Measurements from ENCODE around the gene ATP6V1B1.

ATP6V1B1 gene

DNA sequence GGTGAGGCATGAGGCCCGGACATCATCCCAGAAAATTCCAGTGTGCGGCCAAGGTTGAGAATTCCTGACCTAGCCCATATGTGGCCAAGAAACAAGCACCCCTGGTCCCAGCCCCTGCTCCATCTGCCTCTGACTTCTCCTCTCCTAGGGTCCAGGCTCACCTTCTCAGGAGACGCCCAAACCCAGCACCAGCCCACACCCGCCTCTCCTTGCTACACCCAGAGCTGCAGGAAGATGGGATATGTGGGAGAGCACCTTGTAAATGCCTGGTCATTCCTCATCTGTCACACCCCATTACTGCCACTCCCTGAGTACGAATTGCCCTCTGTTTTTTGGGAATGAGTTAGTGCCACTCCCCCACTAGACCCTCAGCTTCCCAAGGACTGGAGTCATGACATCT lies 7.3 kb upstream of the ATP6V1B1 start:
- no peak for DNase-seq

DNA sequence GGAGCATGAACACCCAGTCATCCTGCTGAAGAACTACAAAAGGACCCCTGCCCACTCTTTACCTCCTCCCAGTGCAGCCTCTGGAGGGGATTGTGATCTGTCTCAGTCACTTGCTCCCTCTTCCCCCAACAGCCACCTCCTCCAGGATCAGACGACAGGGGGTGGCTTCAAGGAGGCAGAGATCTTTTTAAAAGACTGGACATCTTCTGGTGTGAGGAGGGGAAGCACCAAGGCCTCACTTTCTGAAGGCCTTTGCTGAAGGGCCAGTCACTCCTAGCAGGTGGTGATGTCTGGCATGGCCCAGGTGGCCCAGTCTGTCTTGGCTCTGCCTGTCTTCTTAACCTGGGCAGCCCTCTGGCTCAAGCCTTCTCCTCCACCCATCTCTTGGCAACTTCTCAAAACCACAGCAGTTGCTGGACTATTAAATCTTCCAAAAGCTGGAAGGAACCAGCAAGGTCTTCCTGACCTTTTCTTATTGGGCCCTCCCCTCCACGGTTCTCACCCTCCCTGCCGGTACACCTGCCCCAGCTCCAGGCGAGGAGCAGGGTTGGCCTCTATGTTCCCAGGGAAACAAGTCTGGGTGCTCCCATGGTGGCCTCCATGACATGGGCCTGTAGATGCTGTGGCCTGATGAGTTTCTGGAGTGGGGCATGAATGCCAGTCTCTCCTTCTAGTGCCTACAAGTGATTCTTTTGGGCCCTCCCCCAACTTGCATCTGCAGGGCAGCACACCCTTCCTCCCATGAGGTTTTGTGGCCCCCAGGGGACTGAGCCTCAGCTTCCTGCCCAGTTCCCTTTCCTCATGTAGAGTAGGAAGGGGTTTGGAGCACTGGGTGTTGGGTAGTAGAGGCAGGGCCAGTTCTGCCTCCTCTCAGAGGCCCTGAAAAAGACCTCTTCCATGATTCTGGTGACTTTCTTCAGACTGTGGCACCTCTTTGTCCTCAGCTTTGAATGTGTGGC lies 5.0 kb upstream of the ATP6V1B1 start:
- DNase-seq: no peak

DNA sequence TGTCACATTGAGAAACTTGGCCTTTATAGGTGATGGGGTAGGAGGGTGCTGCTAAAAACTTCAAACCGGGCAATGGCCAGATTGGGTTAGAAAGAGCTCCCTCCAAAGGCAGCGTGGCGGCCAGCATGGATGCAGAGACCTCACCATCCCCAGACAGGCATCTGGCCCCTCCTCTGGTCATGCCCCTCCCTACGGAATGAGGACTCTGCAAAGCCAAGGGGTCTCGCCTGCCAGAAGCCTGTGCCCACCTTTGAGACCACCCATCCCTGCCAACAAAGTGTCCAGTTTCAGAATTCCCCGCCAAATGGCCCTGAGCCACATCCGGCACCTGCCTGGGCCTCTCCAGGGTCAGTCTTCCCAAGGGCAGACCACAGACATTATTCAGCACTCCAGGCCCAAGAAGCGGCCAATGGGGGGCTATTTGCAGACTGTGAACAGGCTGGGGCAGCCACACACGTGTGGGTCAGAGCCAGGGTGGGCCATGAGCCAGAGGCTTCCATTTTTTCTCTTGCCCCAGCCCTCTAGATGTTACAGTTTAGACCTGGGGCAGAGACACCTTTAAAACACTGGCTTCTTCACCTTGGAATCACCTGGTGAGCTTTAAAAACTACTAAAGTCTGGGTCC lies 4.2 kb upstream of the ATP6V1B1 start:
- no peak for DNase-seq

DNA sequence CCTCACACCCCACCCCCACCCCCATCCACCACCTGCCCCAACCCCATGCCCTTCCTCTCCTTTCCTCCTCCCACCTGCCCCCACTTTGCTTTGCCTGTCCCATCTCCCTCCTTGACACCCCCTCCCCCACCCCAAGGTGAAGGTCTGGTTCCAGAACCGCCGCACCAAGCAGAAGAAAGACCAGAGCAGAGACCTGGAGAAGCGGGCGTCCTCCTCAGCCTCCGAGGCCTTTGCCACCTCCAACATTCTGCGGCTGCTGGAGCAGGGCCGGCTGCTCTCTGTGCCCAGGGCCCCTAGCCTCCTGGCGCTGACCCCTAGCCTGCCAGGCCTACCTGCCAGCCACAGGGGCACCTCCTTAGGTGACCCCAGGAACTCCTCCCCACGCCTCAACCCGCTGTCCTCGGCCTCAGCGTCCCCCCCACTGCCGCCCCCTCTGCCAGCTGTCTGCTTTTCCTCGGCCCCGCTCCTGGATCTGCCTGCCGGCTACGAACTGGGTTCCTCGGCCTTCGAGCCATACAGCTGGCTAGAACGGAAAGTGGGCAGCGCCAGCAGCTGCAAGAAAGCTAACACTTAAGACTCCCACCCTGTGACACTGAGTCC lies 3.0 kb upstream of the ATP6V1B1 start:
- DNase-seq: no peak

DNA sequence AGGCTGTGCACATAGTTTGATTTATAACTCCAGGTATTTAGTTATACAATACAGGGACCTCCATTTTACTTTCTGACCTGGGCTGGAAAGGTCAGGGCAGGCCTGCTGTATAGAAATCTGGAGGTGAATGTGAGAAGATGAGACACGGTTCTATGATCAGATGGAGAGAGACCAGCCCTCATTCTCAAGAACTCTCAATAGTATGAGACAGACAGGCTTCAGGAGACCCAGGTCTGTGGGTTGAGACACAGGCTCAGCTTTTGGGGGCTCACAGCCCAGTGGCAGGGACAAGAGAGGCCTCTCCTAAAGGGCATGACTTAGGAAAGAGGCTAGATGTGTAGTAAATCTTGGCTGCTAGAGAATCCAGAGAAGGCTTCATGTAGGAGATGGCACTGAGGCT lies 719 bp upstream of the ATP6V1B1 start:
- DNase-seq: no peak

DNA sequence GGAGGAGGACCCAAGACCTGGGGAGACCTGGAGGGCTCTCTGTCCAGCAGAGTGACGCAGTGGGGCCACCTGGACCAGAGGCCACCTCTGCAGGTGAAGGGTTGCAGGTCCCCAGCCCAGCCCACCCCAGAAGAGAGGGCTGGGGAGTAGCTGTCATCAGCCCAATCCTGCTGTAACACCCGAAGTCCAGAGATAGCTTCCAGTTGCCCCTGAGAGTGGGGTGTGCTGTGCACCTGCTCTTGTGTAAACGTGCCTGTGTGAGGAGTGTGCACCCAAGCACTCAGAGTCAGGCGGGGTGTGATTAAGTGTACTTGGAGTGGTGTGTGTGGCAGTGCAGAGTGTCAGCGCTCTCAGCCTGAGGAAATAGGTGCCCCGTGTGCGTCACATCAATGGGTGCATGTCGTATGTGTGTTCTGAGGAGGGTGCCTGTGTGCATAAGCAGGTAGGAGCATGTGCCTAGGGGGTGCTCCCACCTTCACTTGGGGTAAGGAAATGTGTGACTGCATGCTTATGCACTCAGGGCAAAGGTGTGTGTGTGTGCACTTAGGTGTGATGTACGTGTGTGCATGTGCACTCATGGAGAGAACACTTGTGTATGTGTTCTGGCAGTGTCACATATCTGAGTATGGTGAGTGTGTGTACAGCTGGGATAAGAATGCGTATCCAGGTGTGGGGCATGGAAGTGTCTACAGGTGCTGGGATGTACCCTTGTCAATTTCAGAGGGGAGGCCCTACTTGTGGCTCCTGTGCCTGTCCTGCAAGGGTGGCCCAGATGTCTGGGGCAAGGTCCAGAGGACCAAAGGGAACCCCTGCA lies 672 bp downstream of the ATP6V1B1 start:
- DNase-seq: no peak

DNA sequence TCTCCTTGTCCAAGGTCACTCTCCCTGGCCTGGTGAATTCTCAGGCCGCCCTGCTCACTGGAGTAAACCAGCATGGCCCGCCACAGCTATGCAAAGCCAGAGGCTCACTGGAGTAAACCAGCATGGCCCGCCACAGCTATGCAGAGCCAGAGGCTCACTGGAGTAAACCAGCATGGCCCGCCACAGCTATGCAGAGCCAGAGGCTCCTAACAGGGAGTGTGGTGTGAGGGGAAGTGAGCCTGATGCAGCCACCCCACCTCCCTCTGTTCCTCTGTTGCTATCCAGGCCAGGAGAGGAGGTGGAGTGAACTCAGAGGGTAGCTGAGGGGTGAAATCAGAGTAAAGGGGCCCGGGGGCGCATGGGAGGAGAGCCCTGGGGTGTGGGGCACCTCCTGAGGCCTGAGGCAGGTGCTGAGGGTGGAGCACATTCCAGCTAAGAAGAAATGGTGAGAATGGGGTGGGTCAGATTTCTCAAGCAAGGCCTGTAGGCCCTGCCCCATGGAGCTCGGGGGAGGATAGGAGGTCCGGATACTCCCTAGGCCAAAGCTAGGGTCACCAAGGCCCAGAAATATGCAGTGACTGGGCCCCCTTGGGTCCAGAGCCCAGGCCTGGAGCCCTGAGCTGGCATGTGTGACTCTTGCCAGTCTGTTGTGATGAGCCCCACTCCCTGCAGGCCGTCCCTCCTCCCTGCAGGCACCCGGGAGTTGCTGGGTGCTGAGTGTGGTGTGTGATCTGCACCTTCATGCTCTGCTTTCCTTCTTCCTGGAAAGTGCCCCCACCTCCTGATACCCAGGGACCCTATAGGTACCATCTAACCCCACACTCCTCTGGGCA lies 1.5 kb downstream of the ATP6V1B1 start:
- no peak for DNase-seq

DNA sequence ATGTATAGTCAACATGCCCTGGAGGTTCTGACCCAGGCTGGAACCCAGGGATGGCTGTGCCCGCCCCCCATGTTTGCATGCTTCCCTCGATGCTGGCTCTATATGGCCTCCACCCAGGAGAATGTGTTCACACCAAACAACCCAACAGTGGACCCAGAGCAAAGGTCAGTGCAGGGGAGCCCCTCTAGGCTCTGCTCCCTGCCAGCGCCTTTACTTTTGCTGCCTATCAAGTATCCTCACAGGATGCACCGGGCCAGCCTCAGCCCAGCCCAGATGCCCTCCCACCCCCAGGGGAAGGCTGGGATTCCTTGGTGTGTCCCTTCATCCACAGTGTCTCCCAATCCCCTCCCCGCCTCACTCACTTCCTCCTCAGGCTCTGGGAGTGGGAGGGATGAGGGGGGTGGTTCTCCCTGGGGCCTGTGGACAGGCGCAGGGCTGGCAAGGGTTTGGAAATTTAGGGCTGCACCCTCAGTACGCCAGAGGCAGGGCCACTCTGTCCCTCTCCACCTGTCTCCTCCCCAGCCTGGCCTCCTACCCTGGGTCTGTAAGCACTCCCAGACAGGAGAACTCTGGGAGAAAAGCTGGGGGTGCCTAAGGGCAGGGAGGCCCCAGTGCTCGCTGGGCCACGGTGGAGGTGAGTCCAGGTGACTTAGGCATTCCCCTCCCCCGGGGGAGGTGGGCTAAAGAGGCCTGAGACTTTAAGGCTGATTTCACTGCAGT lies 2.3 kb downstream of the ATP6V1B1 start:
- no peak for DNase-seq

DNA sequence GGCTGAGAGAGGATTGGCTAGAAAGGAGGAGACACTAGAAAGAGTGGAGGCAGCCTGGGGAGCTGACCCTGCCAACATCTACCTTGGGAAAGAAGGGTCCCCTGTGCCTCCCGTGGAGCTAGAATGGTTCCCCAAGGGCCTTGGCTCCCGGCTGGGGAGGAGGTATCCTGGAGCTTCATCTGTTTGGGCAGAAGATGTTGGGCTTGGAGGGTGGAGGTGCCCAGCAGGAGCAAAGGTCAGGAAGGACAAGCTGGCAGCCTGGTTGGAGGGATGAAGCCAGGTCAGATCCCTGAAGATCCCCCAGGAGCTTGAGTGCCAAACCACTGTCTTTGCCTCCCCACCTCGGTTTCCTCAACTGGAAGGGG lies 2.9 kb downstream of the ATP6V1B1 start:
- no peak for DNase-seq

DNA sequence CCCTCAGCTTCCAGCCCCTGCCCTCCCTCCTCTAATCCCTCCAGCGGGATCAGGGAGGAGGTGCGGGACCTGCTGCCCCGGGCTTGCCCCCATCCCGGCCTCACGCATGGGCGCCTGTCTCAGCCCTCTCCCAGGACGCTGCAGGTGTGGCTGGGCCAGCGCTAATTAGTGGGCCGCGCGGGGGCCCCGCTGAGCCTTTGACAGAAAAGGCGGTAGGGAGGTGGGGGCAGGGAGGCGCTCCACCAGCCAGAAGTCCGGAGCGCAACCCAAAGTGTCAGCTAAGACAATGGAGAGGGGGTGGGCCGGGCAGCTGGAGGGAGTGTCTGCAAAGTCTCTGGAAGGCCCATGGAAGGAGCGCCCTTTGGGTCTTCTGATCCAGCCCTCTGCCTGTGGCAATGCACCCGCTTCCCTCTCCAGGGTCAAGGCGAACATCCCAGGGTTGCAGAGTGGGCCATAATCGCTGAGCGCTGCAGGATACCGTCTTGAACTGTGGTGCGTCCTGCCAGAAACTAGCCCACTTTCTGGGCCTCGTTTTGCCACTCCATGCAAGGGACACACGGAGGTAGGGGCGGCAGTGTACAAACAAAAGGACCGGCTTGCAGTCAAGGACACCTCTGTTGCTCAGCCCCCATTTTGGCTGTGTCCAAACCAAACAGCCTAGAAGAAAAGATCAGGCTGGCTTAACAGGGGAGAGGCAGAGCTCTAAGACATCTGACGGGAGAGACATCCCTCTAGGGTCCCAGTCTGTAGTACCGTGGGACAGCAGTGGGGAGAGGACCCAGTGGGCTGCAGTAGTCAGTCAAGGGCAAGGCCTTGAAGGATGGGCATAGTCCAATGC lies 3.5 kb downstream of the ATP6V1B1 start:
- DNase-seq: no peak

DNA sequence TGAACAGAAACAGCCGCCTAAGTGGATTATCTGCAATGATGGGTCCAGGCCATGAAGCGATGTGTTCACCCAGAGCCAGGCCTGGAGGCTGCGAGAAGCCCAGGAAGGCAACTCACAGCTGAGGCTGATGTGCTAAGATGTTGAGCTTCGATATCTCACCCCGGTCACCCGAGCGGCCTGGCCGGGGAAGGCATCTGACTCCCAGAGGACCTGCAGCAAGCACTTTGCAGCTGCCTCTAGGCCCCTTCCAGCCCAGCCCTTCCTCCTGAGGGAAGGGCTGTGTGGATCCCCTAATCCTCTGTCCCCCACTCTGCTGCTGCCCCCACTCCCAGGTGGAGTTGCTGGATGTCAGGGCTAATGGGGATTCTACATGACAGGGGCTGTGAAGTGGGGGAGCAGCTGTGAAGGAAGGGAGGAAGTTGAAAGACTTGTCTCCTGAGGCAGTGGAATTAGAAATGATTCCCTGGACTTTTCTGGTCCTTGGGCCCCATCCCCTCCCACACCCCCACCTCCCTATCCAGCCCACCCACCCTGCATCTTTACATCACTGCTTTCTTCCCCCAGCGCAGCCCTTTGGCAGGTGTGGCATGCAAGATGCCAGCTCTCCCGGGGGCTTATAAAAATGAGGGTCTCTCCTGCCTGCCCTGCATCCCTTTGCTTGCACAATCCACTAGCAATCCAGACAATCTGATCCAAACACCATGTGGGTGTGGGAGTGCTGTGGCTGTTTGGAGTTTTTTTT lies 4.3 kb downstream of the ATP6V1B1 start:
- no peak for DNase-seq

DNA sequence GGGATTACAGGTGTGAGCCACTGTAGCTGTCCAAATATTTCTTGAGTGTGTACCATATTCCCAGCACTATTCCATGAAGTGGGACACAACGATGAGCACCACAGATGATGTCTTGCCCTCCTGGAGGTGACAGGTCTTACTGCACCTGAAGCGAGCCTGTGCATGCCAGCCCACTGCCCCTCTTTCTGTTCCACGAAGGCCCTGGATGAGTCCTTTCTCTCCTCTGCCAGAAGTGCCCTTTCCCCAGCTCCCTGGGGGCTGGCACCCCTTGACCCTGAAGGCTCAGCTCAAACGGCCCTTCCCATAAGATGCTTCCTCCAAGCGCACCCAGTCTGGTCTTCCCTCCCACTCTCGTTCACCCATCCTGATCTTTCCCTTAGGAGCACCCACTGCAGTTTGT lies 5.5 kb downstream of the ATP6V1B1 start:
- no peak for DNase-seq

DNA sequence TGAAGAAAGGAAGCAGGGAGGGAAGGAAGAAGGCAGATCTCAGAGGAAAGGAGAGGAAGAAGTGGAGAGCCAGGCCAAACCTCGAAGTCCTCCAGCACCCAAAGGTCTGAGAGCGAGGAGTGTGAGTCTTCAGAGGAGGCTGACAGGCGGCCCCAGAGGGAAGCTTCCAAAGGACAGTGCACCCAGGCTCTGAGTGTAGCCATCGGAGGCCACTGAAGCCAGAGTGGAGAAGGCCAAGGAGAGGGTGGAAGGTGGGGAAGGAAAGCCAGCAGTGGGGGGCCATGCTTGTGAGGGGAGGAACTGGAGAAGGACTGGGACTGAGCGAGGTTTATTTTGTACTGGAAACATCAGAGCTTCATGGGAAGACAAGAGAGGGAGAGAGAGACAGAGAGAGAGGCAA lies 6.0 kb downstream of the ATP6V1B1 start:
- no peak for DNase-seq

DNA sequence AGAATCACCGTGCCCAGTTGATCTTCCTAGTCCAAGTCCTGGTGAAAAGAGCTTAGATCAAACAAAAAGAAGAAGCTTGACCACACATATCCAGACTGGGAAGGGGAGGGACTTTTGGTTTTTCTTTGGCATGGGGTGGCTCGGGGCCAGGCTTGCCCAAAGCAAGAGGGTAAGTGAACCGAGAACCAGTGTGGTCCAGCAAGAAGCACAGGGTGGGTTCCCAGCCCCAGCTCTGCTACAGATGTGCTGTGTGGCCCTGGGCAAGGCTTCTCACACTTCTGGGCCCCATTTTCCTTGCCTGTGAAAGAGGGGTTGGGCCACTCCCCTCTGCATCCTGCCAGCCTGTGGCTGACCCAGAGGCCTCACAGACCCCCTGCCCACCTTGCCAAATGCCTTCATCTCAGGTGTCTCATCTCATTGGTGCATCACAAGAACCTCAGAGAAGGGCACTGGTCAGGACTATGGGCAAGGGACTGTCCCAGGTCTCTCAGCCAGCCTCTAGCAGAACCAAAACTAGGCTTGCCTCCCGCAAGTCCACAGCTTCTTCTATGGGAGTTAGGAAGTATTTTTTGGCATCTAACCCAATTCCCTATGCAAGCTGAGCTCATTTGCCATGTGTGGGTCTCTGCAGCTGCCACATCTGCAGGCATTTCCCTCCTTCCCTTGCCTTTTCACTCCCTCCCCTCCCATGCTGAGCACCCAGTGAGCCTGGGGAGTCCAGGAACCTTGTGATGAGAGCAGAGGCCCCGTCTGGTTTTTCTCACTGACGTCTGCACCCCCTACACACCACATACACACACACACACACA lies 6.9 kb downstream of the ATP6V1B1 start:
- no peak for DNase-seq

DNA sequence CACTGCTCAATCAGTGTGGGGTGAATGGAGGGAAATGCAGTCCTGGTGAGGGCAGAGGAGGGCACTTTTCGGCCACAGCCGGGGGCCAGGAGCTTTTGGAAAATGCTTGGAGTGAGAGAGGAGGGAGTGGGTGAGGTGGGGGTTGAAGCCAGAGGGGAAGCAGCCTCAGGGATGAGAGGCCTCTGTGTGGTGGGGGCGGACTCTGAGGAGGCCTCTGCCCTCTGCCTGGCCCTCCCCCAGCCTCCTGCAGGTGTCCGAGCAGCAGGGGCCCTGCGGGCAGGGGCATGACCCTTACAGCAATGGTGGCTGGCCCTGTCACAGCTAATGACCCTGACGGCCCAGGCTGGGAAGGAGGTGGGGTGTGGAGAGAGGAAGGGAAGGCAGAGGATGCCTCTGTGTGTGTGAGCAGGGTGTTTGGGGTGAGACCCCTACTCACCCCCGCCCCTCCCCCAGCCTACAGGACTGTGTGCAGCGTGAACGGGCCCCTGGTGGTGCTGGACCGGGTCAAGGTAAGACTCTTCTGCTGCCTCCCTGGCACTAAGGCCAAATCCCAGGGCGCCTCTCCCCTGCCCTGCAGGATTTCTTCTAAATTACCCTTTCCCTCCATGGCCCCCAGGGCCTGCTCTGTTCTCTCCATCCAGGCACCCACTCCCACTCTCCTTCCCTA lies 7.6 kb downstream of the ATP6V1B1 start:
- no peak for DNase-seq

DNA sequence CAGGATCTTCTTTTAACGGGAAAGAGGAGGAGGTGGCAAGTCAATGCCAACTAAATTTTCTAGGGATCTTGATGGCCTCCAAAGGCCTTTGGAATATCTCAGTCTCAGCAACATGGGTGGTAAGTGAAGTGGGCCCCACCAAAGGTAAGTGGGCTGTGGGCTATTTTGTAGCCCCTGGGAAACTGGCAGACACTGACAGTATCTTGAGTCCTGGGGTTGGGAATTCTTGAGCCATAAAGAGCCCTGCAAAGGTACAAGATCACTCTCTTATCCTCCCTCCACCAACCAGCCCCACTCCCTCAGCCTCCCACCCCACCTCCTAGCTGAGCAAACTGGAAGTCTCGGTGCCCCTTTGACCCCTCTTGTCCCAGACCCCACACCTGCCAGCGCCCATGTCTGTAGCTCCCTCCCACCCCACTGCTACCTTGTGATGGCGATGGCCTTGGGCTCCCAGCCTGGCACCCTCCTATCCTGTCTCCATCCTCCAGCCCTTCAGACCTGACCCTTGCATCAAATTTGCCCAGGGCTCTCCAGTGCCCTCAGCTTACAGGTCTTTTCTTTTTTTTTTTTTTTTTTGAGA lies 8.5 kb downstream of the ATP6V1B1 start:
- no peak for DNase-seq

DNA sequence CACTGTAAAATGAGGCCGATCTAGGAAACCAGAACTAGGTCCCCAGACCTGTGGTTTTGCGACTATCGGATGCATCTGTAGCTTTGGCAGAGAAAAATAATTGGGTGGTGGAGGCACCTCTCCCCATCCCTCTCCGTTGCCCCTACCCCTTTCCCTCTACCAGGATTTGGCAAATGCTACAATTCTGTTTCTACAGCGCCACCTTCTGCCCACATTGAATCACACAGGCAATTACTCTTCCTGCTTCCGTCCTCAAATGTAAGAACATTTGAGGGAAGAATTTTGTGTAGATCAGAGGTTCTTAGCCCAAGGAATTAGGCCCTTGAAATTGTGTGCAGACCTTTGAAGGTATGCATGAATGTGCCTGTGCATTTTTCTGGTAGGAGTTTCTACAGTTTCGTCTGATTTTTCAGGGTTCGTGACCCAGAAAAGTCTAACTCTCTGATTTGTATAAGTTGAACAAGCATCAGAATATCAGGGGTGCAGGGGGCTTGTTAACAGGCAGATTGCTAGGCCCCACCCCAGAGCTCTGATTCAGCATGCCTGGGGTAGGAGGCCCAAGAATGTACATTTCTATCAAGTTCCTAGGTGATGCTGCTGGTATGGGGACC lies 11.2 kb downstream of the ATP6V1B1 start:
- DNase-seq: peak; percentile 71 to 79 (median 74)

Measured in suppressor macrophage treated with lipopolysaccharide for 1 hour (primary cell).